ENCODE results near the gene S1PR5.

The S1PR5 gene

DNA sequence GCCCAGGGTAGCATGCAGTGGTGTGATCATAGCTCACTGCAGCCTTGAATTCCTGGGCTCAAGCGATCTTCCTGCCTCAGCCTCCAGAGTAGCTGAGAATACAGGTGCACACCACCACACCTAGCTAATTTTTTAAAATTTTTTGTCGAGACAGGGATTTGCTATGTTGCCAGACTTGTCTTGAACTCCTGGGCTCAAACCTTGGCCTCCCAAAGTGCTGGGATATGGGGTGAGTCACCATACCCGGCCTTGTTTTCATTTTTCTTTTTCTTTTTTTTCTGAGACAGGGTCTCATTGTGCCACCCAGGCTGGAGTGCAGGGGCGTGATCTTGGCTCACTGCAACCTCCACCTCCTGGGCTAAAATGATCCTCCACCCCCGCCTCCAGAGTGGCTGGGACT lies 52.8 kb downstream of the S1PR5 start:
- no peak for DNase-seq

Data from DMS79 treated with DMSO at 0.1 percent for 48 hours (cell line).